ENCODE data around the gene KPNA4.

GRCh38 chr3:160553827-160554226 lies 11.5 kb downstream of the KPNA4 start:
- TF ChIP-seq GABPA (IDR thresholded peaks at IDR 0.05; ENCODE audit: low read depth): no peak
- TF ChIP-seq CTCF (IDR thresholded peaks at IDR 0.05; ENCODE audit: insufficient read depth, low read length): no peak
- TF ChIP-seq SPI1 (IDR thresholded peaks at IDR 0.05; ENCODE audit: borderline replicate concordance, low read depth): no peak

All from HL-60 (cell line).